Activated CD4-positive, alpha-beta T cell treated with anti-CD3 and anti-CD28 coated beads, Interleukin-10, Interleukin-2, amounts not matched to agents 100 ng/mL and 50 ng/mL, durations not matched to agents 16 hours and 8 hours (primary cell): Measurements from ENCODE around the gene PRKCB.
A peak's percentile ranks its signal among the peaks of the same experiment; 100 is the strongest.
"Not testable (repeated sequence)": the region's sequence is repeated elsewhere in the genome, so short reads cannot be mapped to it uniquely, and the experiment has no call there.

Source experiments
- DNase-seq: peaks from one replicate; pipeline ENCODE4 v3.0.0-alpha.2; 2020

The PRKCB gene

DNA sequence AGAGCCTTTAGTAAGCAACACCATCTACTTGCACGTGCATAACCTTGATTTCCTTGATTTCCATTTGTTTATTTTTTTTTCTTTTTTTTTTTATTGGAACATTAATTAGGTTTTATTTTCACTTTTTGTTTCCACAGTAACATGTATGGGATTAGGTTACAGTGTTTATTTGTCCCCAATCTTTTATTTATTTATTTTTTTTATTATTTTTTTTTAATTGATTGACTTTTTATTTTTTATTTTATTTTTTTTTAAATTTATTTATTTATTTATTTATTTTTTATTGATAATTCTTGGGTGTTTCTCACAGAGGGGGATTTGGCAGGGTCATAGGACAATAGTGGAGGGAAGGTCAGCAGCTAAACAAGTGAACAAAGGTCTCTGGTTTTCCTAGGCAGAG lies 272.3 kb downstream of the PRKCB start:
- not testable (repeated sequence) for DNase-seq

DNA sequence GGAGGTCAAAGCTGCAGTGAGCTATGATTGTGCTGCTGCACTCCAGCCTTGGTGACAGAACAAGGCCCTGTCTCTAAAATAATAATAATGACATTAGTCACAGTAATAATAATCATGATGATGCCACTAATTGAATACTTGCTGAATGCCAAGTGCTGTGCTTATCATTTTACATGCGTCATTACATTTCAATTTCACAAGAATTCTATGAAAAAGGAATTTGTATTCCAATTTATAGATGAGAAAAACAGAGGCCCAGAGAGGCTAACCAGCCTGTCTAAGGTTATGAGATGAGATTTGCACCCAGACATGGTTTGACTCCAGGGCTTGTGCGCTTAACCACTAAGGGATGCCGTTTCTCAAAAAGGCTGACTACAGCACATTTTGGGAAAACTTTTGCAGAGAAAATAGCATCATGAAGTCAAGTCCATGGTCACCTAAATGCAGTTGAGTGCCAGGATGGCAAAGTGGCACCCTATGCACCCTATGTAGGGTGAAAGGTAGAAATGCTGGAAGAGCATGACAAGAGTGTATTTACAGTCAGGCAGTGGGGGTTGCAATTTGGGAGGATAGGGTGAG lies 276.0 kb downstream of the PRKCB start:
- DNase-seq: no peak

DNA sequence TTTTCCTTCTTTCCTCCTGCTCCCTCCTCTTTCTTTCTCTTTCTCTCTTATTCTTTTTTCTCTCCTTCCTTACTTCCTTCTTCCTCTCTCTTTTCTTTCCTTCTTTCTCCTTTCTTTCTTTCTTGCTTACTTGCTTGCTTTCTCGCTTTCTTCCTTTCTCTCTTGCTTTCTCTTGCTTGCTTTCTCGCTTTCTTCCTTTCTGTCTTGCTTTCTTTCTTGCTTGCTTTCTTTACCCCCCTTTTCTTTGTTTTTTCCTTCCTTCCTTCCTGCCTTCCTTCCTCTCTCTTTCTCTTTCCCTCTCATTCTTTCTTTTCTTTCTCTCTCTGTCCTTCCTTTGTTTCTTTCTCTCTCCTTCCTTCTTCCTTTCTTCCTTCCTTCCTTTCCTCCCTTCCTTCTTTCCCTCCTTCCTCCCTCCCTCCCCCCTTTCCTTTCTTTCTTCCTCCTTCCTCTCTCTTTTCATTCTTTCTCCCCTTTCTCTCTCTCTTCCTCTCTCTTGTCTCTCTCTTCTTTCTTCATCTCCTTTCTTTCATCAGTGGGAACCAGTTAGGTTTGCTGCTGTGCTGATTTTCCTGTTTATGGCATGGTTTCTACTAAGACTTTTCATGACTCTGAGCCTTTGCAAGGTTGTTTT lies 277.4 kb downstream of the PRKCB start:
- no peak for DNase-seq

DNA sequence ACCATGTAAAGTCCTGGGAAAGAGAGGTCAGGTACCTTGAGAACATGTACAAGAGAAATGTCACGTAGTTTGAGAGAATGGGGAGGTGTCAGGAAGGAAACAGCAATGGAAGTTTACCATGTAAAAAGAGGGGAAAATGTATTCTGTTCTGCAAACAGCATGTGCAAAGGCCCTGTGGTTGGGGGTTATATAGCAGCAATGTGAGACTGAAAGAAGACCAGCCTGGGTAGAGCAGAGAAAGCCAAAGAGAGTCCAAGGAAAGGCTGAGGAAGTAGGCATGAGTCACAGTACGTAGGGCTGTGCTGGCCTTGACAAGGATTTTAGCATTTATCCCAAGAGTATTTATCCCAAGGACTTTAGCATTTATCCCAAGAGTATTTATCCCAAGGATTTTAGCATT lies 279.1 kb downstream of the PRKCB start:
- DNase-seq: no peak

DNA sequence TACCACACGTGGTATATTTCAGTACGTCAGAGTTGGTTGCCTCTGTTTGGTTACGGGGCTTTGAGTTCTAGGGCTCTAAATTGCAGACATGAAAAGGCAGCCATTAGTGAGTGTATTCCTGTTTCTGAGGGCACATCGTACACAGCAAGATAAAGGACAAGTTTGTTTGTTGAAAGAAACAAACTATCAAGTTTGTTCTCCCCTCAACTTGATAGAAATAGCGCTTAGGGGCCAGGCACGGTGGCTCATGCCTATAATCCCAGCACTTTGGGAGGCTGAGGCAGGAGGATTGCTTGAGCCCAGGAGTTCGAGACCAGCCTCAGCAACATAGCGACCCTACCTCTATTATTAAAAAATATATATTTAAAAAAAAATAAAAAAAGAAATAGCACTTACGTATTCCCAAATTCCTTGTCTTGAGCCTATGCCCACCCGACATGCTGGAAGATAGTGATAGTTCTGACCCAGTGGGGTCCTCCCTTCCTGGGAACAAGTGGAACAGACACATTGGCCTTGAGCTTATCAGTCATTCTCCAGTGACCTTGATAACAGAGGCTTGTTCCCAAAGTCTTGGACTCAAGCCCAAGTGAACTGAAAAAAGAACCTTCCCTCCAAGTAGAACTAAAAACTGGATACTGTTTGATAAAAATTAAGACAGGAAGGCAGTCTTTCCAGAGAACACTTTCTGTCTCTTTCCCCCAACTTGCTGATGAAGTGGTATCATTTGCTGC lies 280.4 kb downstream of the PRKCB start:
- no peak for DNase-seq

DNA sequence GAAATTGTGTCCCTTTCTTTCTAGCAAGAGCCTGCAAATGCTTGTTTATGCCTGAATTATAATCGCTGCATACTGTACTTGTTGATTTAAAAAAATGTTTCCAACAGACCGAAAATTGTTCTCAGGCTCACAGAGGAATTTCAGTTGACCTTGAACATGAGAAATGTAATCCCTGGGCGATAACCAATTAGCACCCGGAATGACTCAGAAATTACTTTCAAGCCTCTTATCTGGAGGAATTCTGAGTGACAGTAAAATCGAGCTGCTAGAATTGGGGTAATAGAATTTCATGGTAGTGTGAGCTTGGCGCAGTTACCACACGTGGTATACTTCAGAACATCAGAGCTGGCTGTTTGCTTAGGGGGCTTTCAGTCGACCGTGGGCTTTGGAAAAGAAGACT lies 281.2 kb downstream of the PRKCB start:
- no peak for DNase-seq

DNA sequence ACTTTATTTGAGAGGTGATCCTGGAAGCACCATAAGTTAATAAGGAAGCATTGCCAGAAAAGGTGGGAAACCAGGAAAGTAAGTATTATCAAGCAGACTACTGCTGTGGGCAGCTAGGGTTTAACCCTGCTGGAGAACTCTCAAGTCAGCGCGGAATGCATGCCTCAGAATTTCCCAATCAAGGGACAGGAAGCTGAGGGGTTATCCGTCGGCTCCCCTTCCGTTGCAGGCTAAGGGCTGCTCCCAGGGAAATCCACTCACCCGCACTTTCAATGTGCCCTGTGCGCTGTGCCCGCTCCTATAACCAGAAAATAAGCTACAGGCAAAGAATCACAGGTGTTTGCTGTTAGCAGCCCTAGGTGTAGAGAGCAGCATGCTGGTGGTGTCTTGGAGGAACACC lies 281.9 kb downstream of the PRKCB start:
- DNase-seq: no peak

DNA sequence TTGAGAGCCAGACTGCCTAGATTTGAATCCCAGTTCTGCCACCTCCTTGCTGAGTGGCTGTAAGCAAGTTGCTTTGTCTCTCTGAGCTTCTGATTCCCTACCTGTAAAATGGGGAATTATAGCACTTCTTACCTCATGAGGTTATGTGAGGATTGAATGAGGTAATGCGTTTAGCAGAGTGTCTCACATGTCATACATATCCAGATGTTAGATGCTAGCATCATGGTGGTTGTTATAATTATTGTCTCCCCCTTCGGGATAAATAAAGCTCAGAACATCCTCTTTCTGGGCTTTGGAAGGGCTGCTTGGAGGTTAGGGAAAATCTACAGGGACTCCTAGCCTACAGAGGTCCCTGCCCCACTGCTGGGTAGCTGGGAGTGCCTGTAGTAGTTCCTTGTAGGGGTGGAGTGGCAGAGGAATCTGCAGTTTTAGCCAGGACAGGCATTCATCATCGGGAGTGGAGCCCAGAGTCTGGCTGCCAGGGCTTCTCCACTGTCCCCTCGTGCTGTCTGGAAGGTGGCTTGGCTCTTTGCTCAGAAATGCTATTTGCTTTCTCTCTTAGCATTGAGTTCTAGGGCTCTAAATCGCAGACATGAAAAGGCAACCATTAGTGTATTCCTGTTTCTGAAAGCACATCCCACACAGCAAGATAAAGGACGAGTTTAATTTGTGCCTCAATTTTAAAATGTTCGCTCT lies 282.5 kb downstream of the PRKCB start:
- no peak for DNase-seq

DNA sequence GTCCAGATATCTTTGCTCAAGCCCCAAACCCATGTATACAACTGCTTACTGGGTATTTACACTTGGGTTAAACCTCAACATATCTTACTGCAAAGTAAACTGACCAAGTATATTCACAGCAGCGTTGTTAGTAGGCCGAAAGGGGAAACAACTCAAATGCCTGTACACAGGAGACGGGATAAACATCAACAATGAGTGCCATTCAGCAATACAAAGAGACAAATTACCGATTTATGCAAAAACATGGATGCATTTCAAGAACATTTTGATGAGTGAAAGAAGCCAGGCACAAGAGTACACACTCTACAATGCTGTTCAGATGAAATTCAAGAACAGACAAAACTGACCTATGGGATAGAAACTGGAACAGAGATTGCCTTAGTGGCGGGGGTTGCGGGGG lies 284.0 kb downstream of the PRKCB start:
- DNase-seq: no peak

DNA sequence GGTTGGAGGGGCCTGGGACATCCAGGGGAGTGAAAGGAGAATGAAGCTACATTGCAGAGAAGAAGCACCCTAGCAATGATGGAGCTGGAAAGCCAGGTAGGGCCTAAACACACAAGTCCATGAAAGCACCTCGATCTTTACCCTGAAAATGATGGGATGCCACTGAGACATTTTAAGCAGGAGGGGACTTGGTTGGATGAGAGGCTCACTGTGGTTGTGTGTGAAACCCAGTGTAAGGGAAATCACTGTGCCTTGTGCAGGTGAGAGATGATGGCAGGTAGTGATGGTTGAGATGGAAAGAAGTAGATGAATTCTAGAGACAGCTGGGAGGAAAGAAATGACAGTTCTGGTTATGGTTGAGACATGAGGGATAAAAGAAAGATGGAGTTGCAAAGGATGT lies 287.5 kb downstream of the PRKCB start:
- DNase-seq: no peak

DNA sequence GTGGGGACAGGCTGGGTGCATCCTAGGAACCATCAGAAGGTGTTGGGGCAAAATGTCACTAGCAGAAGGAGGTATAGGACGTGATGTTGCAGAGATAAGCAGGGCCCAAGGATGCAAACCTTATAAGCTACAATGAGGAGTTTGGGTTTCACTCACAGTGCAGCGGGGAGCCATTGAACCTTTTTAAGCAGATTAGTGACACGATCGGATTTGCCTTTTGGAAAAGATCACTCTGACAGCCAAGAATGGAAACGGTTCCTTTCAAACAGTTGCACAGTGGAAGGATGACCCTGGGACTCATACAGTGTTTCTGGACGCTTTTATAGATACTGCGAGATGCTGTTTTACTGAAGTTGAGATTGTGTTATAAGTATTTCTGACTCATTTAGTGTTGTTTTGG lies 288.5 kb downstream of the PRKCB start:
- DNase-seq: no peak

DNA sequence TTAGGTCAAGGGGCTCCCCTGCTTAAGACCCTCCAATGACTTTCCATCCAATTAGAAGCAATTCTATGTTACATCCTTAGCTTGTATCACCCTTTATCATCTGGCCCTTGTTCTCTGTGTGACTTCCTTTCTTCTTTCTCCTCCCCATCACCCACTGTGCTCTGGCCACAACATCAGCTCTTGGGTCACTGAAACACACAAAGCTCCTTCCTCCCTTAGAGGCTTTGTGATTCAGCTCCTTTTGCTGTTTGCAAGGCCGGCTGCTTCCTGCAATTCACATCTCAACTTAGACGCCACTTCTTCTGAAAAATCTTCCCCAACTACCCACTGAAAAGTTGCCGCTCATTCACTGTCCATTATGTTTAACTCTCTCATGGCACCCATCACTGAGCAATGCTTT lies 289.4 kb downstream of the PRKCB start:
- no peak for DNase-seq

DNA sequence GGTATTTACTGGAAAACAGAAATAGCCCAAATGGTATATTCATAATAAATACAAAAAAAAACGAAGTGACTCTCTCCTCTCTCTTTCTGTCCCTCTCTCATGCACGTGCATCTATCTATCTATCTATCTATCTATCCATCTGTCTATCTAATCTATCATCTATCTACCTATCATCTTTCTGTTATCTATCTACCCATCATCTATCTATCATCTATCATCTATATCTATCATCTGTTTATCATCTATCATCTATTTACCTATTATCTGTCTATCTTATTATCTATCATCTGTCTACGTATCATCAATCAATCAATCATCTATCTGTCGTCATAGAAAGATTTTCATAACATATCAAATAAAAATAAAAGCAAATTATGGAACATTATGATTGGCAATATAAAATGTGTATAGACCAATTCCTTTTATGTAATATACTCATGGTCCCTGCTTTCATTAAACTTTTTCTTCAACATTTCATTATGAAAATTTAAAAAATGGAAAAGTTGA lies 293.7 kb downstream of the PRKCB start:
- no peak for DNase-seq

DNA sequence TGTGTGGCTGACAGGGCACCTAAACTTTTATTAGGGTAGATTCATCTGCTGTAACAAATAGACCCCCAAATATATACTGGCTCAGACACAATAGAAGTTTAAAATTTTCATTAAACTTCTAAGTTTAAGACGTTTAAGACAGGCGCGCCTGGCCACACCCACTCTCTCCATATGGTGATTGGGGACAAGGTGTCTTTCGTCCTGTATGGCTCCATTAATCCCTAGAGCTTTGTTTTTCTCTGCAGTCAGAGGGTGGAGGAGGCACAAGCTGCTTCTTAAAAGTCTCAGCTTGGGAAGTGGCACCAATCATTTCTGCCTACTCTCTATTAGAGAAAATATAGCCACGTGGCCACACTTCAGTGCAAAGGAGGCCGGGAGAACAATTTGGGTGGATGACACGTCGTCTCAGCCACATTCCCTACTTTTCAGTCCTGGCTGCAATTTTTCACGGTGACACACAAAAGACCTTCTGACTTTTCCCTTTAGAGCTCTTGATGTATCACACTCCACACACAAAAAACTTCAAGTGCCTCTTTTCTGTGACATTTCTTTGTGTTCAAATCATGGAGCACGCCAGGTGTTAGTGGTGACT lies 294.8 kb downstream of the PRKCB start:
- DNase-seq: no peak

DNA sequence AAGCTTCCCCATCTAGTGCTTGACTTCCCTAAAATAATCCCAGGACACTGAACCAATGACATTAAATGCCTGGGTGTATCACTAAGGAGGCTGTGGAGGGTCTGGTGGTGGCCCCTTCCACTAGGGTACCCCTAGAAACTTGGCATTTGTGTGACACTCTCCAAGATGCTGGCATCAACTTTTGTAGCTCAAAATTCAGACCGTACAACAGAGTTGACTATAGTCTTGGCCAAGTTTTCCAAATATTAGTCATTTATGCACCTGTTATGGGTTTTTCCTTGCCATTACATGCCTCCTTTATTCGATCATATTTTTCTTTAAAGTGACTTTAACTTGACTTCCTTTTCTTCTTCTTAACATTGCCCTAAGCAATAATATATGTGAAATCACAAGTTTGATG lies 295.5 kb downstream of the PRKCB start:
- no peak for DNase-seq

DNA sequence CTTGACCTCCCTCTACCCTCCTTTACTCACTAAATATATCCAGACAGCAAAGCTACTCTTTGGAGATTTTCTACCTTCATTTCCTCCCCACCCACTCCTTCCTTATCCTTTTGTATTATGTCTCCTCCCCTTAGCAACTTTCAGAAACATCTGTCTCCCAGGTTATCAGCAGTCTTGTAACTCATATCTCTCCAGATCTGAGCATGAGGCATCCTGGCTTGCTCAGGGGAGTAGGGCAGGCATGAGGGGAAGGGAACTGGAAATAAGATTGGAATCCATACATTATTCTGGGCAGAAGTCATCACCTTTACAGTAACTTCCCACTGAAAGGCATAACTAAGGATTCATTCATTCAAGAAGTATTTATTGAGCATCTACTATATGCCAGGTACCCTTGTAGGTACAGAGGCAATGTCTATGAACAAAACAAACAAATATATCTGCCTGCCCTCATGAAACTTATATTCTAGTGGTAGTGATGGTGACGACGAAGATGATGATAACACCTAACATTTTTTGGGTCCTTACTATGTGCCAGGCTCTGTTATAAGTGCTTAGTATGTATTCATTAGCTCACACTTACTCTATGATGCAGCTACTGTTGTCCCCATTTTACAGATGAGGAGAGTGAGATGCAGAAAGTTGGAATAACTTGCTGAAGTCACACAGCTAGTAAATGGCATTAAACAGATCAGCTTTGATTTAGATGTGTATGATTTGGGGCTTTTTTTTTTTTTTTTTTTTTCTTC lies 296.4 kb downstream of the PRKCB start:
- DNase-seq: no peak

DNA sequence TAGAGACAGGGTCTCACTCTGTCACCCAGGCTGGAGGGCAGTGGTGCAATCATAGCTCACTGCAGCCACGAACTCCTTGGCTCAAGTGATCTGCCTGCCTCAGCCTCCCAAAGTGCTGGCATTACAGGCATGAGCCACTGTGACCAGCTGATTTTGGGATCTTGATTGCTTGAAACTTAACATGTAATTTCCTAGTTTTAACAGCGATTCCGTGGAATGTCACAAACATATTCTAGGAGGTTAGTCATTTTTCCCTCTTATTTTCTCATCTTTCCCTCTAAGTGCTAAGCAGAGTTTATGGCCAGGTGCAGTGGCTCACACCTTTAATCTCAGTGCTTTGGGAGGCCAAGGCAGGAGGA lies 297.0 kb downstream of the PRKCB start:
- DNase-seq: no peak

DNA sequence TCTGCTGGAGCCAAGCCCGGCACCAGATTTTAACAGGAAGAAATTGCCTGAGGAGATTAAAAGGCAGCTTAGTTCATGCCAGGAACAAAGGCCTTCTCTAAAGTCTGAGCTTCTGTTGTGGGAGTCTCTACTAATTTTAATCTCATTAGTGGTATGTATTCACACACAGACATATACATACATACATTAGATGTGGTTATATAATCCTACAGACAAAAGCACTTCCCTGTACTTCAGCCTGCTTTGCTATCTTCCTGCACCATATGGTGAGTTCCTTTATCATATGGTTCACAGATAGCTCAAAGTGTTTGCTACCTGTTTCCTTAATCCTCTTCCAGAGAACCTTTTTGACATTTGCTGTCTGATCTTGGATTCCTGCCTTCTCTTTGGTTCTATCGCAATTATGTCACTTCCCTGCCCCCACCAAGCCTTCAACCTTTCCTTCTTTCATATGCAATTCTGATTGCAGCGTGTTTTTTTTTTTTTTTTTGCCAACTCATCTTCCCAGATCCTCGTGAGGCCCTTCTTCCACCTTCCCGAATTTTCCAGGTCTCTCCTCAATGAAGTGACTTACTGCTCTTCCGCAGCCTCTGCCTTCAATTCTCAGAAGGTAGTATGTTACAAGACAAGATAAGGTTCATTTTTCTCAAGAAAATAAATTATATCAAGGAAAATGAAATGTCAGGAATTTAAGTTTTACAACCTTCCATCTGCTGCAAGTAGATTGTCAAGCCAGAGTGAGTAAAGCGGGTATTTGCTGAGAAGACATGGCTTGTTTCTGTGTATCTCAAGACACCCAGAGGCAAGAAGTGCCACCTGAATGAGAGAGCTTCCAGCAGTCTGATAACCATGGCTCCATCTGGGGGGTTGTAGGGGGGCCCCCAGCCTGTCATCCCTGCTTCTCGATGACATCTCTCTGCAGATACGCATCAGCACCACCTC lies 300.1 kb downstream of the PRKCB start:
- no peak for DNase-seq

DNA sequence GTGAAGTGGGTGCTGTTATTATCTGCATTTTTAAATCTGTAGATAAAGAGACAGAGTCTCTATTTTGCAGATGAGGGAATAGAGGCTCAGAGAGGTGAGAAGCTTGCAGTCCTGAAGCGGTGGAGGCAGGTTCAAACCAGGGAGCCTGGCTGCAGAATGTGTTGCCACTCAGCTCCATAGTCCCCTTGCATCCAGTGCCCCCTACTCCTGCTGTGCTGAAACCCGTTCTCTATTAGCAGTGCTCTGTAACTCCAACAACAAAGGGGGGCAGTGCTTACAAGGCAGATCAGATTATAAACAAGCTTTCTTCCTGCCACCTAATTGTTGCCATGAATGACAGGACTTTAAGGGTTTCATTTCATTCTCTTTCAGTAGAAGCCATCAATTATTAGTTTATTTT lies 302.2 kb downstream of the PRKCB start:
- no peak for DNase-seq

DNA sequence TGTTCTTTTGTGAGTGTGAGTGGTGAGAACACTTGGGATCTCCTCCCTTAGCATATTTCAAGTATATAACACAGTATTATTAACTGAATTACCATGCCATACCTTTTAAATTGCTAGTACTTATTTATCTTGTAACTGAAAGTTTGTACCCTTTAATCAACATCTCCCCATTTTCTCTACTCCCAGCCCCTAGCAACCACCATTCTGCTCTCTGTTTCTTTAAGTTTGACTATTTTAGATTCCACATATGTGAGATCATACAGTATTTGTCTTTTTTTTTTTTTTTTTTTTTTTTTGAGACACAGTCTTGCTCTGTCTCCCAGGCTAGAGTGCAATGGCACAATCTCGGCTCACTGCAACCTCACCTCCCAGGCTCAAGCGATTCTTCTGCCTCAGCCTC lies 302.8 kb downstream of the PRKCB start:
- DNase-seq: no peak

DNA sequence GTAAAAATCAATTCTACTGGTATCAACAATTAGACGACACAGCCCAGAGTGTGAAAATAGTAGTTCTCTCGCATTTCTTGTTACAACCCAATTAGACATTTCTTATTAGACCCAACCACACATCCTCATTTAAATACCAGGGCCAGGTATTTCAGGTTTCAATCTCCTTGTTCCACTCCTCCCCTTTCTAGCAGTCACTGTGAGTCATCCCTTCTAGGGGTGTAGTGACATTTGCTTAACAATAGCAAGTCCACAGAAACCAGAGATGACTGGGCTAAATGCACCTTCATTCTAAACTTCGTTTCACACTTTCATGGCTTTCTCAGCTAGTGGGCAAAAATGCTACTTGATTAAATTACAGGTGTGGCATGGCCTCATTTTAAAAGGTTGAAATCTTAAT lies 303.5 kb downstream of the PRKCB start:
- DNase-seq: peak; percentile 74

DNA sequence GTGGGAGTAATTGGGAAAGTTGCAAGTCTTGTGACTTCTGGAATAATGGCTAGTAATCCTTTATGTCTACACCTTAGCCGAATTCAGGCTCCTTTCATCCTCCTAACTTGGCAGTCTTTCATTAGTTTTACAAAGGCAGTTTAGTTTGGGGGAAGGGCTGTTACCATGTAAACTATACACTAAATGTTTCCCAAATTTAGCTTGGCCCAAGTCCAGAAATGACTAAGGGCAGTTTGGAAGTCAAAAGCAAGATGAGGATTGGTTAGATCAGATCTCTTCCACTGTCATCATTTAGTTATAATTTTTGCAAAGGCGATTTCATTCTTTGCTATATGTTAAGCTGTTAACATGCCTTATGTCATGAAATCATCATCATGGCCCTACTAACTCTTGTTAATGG lies 304.9 kb downstream of the PRKCB start:
- no peak for DNase-seq
